A375 (cell line): ENCODE data around the gene TBC1D10A. TPM values are rescaled to one million over a fixed set of nuclear protein-coding genes. Genes with fewer than 3 reads are reported as not detected.

ENCODE experiments used
- total RNA-seq: library from RNA; depleted of rRNA; stranded (reverse); fragments of >200 nt; shearing (Covaris generic); gene quantifications from 2 replicates; pipeline ENCODE4 v1.2.3, GENCODE V29; 2014; rRNA removed

TBC1D10A gene
- total RNA-seq: 9.5 and 11.5 TPM in 2 replicates

DNA sequence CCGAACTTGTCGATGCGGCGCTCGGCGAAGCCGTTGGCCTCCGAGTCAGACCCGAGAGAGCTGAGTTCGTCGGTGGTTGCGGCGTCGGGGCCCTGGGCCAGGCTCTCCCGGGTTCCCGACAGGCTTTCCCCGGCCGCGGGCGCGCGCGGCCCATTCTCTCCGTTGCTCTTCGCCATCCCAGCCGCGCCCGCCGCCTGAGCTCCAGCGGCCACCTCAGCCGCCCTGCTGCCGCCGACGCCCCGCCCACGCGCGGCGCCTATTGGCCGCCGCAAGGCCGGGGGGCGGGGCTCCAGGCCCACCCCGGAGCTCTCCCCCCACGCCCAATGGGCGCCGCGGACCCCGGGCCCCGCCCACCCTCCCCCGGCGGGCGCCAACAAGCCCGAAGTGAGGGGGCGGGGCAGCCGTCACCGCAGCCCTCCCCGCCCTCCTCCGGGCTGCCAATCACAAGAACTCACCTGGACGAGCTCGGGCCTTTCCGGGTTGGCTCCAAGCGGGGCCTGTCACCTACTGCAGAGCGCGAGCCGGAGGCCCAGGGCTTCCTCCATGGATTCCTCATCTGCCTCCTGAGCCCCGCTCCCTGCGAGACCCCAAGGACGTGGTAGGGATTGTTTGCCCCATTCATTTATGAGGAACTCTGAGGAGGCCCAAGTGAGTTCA is at the start of gene TBC1D10A:
TBC1D10A (minus strand) TSS at position 236 of the 657 bp plus-strand sequence; CDS start at position 176, 60 bp downstream.

DNA sequence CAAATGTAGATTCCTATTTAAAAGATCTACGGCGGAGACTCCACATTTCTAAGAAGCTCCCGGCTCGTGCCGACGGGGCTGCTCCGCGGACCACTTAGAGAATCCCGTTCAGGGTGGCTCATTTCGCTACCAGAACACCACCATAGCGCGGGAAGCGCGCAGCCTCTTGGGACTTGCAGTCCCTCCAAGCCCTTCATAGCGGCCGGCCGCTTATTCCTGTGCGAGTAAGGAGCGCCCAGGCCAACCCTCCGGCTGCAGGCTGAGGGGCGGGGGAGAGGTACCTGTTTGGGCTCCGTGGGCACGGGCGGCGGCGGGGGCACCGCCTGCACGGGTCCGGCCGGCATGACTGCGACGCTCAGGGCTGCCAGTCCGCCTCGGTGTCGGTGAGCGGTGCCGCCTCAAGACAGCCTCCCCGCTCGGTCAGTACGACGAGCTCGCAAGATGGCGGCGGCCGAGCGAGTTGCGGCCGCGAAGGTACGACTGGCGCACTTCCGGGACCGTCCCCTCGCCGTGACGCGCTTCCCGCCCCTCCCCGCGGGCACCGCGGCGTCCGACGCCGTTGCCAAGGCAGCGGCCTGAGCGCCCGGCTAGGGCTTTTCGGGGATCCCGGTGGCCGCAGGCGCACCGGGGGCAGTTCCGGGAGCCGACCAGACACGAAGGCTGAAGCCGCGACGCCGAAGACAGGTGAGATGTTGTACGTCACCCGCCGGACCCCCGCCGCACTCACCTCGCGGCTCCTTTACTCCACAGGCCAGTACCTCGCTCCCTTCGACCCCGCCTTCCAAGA is 29.9 kb upstream of the TBC1D10A start, which contains the start of the genes CCDC157 and SF3A1:
CCDC157 (plus strand) TSS at position 559 of the 787 bp plus-strand sequence. CDS start 8,994 bp downstream, outside the sequence.
SF3A1 (minus strand) TSS at position 446 of the 787 bp plus-strand sequence; CDS start at position 344, 102 bp downstream.

GRCh38 chr22:30289141-30289979 is 37.4 kb downstream of the TBC1D10A start, which contains the start of gene CASTOR1:
Gene CASTOR1, minus strand, starts transcription at chr22:30289505. Its CDS starts 8 bp downstream, at chr22:30289497.

DNA sequence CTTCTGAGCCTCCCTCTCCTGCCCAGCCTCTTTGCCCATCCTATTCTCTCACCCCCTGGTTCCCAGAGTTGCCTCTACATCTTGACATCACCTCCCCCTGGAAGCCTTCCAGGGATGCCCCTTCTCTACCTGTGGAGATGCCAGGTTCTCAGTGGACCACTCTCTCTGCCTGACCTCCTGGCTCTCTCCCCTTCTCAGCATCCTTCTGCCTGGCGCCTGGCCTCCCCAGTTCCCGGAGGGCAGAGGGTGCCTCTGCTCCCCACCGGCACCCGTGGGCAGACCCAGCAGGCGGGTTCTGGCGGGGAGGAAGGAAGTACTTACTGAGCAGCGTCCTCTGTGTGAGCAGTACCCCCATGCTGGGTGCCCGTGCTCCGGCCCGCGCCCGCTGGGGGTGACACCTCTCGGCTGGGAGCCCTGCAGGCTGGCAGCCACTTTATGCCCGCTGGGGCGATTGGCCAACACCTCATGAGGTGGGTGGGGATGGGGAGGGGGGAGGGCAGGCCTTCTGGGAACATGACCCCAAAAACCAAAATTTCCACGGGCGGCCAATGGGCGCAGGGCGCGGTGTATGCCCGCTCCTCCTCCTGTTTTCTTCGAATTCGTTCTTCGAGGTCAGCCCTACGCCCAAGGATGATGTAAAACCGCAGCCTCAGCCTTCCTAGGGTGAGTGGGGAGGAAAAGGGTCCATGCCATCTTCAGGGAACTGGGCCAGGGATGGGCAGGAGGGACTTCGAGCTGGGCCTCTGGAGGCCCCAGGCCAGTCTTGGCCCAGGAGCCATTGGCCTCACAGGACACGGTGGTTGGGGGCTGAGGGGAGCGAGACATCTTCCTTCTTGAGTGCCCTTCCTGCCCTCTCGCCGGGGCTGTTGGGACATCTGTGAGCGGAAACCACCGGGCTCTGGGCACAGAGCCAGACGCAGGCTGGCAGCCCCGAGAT is 60.0 kb downstream of the TBC1D10A start, which contains the start of gene OSM:
OSM (minus strand) TSS at position 407 of the 937 bp plus-strand sequence; CDS start at position 355, 52 bp downstream.

DNA sequence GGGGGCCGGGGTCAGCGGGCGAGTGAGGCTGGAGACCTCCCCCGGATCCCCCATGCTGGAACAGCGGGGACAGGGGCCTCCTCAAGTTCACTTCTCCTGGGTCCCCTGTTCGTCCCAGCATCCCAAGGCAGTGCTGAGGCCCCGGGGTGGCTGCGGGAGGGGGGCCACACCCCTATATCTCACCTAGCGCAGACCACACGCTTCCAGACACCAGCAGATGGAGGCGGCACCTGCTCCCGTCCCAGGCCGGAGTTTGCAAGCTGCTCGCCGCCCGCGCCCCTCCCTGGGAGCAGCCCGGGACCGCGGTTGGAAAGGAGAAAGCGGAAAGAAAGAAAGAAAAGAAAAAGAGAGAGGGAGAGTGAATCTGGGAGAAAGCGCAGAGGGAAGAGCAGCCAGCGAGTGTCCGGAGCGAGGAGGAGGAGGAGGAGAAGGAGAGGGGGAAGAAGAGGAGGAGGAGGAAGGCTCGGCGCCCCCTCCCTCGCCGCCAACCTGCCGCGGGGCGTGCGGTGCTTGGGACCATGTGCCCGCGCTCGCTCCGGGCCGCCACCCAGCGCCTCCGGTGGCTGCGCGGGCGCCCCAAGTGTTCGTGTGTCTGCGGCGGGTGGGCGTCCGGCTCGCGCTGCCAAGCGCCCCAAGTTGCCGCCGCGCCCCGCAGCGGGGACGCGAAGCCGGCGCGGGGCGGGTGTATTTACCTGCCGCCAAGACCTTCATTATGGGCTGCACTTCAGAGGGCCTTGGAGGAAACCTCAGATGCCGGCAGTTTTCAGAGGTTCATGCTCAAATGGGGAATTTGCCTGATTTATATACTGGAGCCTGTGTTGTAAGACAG is 80.5 kb downstream of the TBC1D10A start, which contains the start of gene LIF:
LIF (minus strand) TSS at position 775 of the 829 bp plus-strand sequence; CDS start at position 711, 64 bp downstream.

Other genes starting within 250 kb of the TBC1D10A start
- not detected in 2 replicates for gene HORMAD2, start 246.5 kb downstream of the TBC1D10A start, total RNA-seq
- 40.2 and 43.6 TPM in 2 replicates for gene LIF, start 80.2 kb downstream of the TBC1D10A start, total RNA-seq
- 0.13 TPM in 1 of 2 replicates, not detected in the other for gene OSM, start 60.1 kb downstream of the TBC1D10A start, total RNA-seq
- 1.2 and 2.6 TPM in 2 replicates for gene CASTOR1, start 37.4 kb downstream of the TBC1D10A start, total RNA-seq
- gene SF3A1, start 30.0 kb upstream of the TBC1D10A start, total RNA-seq: 63.5 and 78.7 TPM in 2 replicates
- 1.8 and 4.1 TPM in 2 replicates for gene CCDC157, start 30.1 kb upstream of the TBC1D10A start, total RNA-seq
- 14.9 and 18.2 TPM in 2 replicates for gene RNF215, start 60.5 kb upstream of the TBC1D10A start, total RNA-seq
- gene SEC14L2, start 70.1 kb upstream of the TBC1D10A start, total RNA-seq: 9.6 and 11.2 TPM in 2 replicates
- gene MTFP1, start 98.8 kb upstream of the TBC1D10A start, total RNA-seq: 29.2 and 37.1 TPM in 2 replicates
- gene SEC14L3, start 145.1 kb upstream of the TBC1D10A start, total RNA-seq: not detected in 2 replicates
- gene SEC14L4, start 178.8 kb upstream of the TBC1D10A start, total RNA-seq: 1.9 and 2.1 TPM in 2 replicates
- gene SEC14L6, start 219.8 kb upstream of the TBC1D10A start, total RNA-seq: not detected in 2 replicates
- gene GAL3ST1, start 247.7 kb upstream of the TBC1D10A start, total RNA-seq: not detected in 2 replicates